ENCODE data around the gene MTIF2.
"Not testable (repeated sequence)": the region's sequence is repeated elsewhere in the genome, so short reads cannot be mapped to it uniquely, and the experiment has no call there.

The MTIF2 gene

GRCh38 chr2:55186837-55187236, 82.2 kb downstream of the MTIF2 start:
- not testable (repeated sequence) for DNase-seq
